SW480 (cell line): ENCODE data around the gene ZCWPW2.

Experiments used
- DNase-seq: peaks from one replicate; pipeline ENCODE4 v3.0.0-alpha.2; 2016; ENCODE audit warnings: low spot score

ZCWPW2 gene

GRCh38 chr3:28348629-28349468 is at the start of gene ZCWPW2, which contains the start of gene AZI2:
ZCWPW2 (plus strand) TSS chr3:28348721; CDS start chr3:28413069, 64,348 bp downstream.
AZI2 (minus strand) TSS chr3:28348824; CDS start chr3:28340617, 8,207 bp downstream.
- peak; percentile 92 for DNase-seq

GRCh38 chr3:28299705-28300104 is 48.8 kb upstream of the ZCWPW2 start:
- DNase-seq: no peak

- DNase-seq: no peak
Measured at GRCh38 chr3:28300345-28300962, 48.1 kb upstream of the ZCWPW2 start.

- no peak for DNase-seq
Measured at GRCh38 chr3:28301688-28302087, 46.8 kb upstream of the ZCWPW2 start.

GRCh38 chr3:28308196-28308595 is 40.3 kb upstream of the ZCWPW2 start:
- DNase-seq: no peak

- DNase-seq: no peak
Measured at GRCh38 chr3:28315711-28316110, 32.8 kb upstream of the ZCWPW2 start.

- DNase-seq: no peak
Measured at GRCh38 chr3:28316226-28316625, 32.3 kb upstream of the ZCWPW2 start.

- DNase-seq: peak; percentile 43
Measured at GRCh38 chr3:28317438-28318022, 31.0 kb upstream of the ZCWPW2 start.

- no peak for DNase-seq
Measured at GRCh38 chr3:28320981-28321380, 27.5 kb upstream of the ZCWPW2 start.

GRCh38 chr3:28322464-28322863 is 26.1 kb upstream of the ZCWPW2 start:
- no peak for DNase-seq

- no peak for DNase-seq
Measured at GRCh38 chr3:28326458-28326926, 22.0 kb upstream of the ZCWPW2 start.

GRCh38 chr3:28328188-28329151 is 20.1 kb upstream of the ZCWPW2 start:
- DNase-seq: peak; percentile 37

GRCh38 chr3:28334552-28334951 is 14.0 kb upstream of the ZCWPW2 start:
- DNase-seq: no peak

- no peak for DNase-seq
Measured at GRCh38 chr3:28335246-28335645, 13.3 kb upstream of the ZCWPW2 start.

- no peak for DNase-seq
Measured at GRCh38 chr3:28337230-28337629, 11.3 kb upstream of the ZCWPW2 start.

- DNase-seq: no peak
Measured at GRCh38 chr3:28343144-28343543, 5.4 kb upstream of the ZCWPW2 start.

GRCh38 chr3:28345690-28346089 is 2.8 kb upstream of the ZCWPW2 start:
- DNase-seq: no peak

GRCh38 chr3:28347374-28348264 is 902 bp upstream of the ZCWPW2 start:
- DNase-seq: peak; percentile 1

GRCh38 chr3:28348265-28348628 is 274 bp upstream of the ZCWPW2 start:
- no peak for DNase-seq

- DNase-seq: no peak
Measured at GRCh38 chr3:28349469-28350000, 1.0 kb downstream of the ZCWPW2 start.
